ENCODE results near the gene CREB5.

Gene CREB5

DNA sequence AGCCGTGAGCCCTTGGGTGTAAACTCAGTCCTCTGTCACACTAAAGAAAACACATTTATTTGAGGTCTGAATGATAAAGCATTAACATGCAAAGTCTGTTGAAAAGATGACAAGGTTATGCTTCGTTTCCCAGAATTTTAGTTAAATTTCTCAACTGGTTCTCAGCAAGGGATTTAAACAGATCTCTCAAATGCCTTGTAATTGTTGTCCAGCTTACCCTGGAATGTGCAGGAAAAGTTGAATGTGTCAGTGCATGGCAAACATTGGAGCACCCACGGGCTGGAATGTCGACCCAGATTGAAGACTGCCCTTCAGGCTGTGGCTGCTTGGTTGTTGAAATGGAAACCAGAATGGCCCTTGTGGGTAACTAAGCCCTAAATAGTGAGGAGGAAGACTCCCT lies 354.0 kb downstream of the CREB5 start:
- no peak for ATAC-seq (replicated peaks; ENCODE audit: extremely low read depth, poor library complexity, severe bottlenecking)
- H3K36me3 Mint-ChIP-seq (ENCODE audit: insufficient read depth) = no peaks in the 10 kb centered on the region
- peaks cover 34% of the 10 kb centered on the region for H3K27me3 Mint-ChIP-seq
- no peak overlapping the region for H3K4me3 Mint-ChIP-seq
- no peaks in the 10 kb centered on the region for H3K9me3 Mint-ChIP-seq
- DNase-seq (ENCODE audit: low spot score in 2 of 2) = no peak
- no peaks in the 10 kb centered on the region for H3K4me1 Mint-ChIP-seq
- no peak overlapping the region for H3K27ac Mint-ChIP-seq (ENCODE audit: low read depth)

DNA sequence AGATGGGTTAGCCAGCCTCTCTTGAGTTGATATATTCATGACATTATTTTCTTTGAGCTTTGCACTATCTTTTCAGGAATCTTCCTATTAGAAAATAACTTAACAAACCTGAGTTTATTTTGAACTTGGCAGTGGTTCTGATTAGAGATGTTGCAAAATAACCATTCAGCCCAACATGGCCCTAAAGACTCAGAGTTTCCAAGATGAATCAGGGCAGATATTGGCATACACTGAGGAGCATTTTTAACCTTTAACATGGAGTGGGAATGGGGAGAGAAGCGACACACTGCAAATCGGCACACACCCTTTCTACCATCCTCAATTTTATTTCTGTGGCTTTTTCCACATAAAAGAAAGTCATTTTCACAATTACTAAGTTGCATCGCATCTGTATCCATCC lies 355.0 kb downstream of the CREB5 start:
- no peak overlapping the region for H3K27ac Mint-ChIP-seq (ENCODE audit: low read depth)
- no peak overlapping the region for H3K4me3 Mint-ChIP-seq
- no peaks in the 10 kb centered on the region for H3K4me1 Mint-ChIP-seq
- H3K36me3 Mint-ChIP-seq (ENCODE audit: insufficient read depth) = no peaks in the 10 kb centered on the region
- ATAC-seq (replicated peaks; ENCODE audit: extremely low read depth, poor library complexity, severe bottlenecking) (no peak), DNase-seq (ENCODE audit: low spot score in 2 of 2) (no peak)
- H3K27me3 Mint-ChIP-seq = peaks cover 41% of the 10 kb centered on the region
- no peaks in the 10 kb centered on the region for H3K9me3 Mint-ChIP-seq

DNA sequence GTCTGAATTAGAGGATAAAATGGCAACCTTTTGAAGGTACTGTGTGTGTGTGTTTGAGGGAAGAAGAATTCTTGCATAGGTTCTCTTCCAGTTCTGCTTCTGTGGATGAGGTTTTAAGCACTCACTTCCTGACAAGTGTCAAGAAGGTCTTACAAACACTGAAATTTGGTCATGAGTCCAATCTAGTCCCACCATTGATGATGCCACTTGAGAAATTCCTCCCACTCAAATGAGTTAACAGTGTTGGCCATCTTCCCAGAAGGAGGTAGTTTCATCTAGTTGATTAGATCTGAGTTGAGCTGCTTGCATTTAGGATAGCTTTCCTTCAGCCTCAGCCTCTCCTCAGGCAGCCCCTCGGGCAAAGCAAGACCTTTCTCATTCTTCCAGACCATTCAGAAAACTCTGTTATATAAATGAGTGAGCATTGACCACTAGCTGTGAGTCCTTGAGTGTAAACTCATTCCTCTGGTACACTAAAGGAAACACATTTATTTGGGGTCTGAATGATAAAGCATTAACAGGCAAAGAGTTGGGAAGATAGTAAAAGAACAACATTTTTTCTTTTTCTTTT lies 356.3 kb downstream of the CREB5 start:
- H3K4me1 Mint-ChIP-seq = no peaks in the 10 kb centered on the region
- no peak overlapping the region for H3K4me3 Mint-ChIP-seq
- no peak overlapping the region for H3K27ac Mint-ChIP-seq (ENCODE audit: low read depth)
- no peak for ATAC-seq (replicated peaks; ENCODE audit: extremely low read depth, poor library complexity, severe bottlenecking)
- no peaks in the 10 kb centered on the region for H3K9me3 Mint-ChIP-seq
- H3K36me3 Mint-ChIP-seq (ENCODE audit: insufficient read depth) = no peaks in the 10 kb centered on the region
- DNase-seq (ENCODE audit: low spot score in 2 of 2) = no peak
- H3K27me3 Mint-ChIP-seq = peaks cover 42% of the 10 kb centered on the region

DNA sequence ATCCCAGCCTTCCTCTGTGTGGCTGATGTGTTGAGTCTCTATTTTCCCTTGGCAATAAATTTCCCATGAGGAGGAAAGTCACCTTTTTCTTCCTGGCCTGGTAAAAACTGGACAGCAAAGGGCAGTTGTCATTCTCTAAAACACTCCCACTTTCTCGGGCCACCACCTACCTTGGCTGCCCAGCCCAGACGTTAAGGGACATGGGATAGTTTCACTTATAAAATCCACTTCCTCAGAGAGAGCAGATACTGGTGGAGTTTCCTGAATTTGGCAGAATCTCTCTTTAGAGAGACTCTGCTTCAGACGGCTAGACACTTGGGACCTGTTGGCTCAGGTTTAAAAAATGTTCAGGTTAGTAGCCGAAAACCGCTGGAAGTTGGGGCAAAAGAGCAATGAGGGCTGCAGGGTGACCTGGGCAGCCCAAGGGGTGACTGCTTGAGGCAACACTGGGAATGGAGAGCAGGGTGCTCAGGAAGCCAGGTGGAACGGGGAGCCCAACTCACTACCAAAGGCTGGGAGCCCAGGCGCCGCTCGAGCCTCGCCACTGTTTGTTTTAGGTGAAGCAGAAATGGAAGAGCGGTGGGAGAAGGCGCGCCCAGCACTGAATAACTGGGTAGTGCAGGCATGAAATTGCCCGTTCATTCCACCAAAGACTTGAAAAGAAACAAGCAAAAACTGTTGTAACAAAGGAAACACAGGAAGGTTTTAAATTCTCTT lies 359.7 kb downstream of the CREB5 start:
- no peak overlapping the region for H3K27ac Mint-ChIP-seq (ENCODE audit: low read depth)
- DNase-seq (ENCODE audit: low spot score in 2 of 2) = no peak
- H3K4me1 Mint-ChIP-seq = no peaks in the 10 kb centered on the region
- H3K27me3 Mint-ChIP-seq = peaks cover 42% of the 10 kb centered on the region
- H3K4me3 Mint-ChIP-seq = no peak overlapping the region
- ATAC-seq (replicated peaks; ENCODE audit: extremely low read depth, poor library complexity, severe bottlenecking) = no peak
- no peaks in the 10 kb centered on the region for H3K9me3 Mint-ChIP-seq
- H3K36me3 Mint-ChIP-seq (ENCODE audit: insufficient read depth) = no peaks in the 10 kb centered on the region

DNA sequence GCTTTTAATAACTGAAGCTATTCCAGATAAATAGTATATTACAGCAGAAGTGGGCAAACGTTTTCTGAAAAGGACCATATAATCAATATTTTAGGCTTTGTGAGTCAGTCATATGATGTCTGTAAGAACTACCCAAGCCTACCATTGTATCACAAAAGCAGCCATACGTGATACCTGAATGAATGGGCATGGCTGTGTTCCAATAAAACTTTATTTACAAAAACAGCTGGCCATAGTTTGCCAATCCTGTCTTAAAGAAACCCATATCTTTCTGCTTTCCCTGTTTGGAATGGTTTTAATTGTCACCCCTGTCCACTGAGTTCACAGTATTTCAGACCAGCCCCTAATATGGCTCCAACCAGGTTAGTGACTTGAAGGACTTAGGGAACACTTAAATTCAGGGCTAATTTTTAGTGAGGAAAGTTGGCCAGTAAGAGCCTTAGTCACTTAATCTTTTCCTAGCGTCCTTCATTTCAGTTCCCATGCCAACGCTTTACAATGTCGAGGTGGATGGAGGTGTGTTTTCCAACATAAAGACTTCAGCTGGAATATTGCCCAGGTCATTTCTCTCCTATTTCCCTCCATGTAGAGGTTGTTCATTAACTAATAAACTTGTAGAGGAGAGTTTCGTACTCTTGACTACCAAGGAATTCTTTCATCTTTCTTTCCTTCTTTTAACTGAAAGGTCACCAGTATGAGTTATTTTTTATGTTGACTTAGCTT lies 361.3 kb downstream of the CREB5 start:
- H3K4me1 Mint-ChIP-seq = no peaks in the 10 kb centered on the region
- H3K36me3 Mint-ChIP-seq (ENCODE audit: insufficient read depth) = no peaks in the 10 kb centered on the region
- no peak overlapping the region for H3K27ac Mint-ChIP-seq (ENCODE audit: low read depth)
- H3K9me3 Mint-ChIP-seq = no peaks in the 10 kb centered on the region
- DNase-seq (ENCODE audit: low spot score in 2 of 2) = no peak
- no peak overlapping the region for H3K4me3 Mint-ChIP-seq
- peaks cover 27% of the 10 kb centered on the region for H3K27me3 Mint-ChIP-seq
- ATAC-seq (replicated peaks; ENCODE audit: extremely low read depth, poor library complexity, severe bottlenecking) = no peak

DNA sequence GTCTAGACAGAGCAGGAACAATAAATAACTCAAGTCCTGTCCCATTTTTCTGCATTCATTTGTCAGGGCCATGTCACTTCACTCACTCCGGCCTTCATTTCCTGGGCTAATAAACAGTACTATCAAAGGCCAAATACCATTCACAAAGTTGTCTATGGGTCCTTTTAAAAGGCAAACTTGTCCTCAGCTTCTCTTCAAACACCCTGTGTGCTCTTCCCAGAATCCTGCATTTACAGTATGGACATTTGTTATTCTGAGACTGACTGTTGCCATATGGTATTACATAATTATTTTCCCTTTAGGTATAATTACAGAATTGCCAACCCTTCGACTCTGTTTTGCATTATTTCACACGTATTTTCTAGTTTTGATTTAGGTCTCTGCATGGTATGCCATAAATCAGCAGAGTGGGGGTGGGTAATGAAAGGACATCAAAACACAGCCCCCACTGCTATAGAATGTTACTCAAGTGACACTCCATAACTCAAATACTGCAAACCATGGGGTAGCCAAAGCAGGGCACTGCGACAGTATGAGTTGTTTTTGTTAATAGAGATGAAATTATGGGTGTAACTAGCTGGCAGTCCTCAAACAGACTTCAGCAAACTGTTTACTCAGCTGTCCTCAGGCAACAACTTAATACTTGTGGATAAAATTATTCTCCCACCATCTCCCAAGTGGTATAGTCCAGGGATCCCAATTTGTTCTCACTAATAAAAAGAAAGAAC lies 362.1 kb downstream of the CREB5 start:
- no peak overlapping the region for H3K4me3 Mint-ChIP-seq
- H3K9me3 Mint-ChIP-seq = no peaks in the 10 kb centered on the region
- no peaks in the 10 kb centered on the region for H3K4me1 Mint-ChIP-seq
- DNase-seq (ENCODE audit: low spot score in 2 of 2) = no peak
- ATAC-seq (replicated peaks; ENCODE audit: extremely low read depth, poor library complexity, severe bottlenecking) = no peak
- no peaks in the 10 kb centered on the region for H3K36me3 Mint-ChIP-seq (ENCODE audit: insufficient read depth)
- H3K27me3 Mint-ChIP-seq = peaks cover 28% of the 10 kb centered on the region
- H3K27ac Mint-ChIP-seq (ENCODE audit: low read depth) = no peak overlapping the region

DNA sequence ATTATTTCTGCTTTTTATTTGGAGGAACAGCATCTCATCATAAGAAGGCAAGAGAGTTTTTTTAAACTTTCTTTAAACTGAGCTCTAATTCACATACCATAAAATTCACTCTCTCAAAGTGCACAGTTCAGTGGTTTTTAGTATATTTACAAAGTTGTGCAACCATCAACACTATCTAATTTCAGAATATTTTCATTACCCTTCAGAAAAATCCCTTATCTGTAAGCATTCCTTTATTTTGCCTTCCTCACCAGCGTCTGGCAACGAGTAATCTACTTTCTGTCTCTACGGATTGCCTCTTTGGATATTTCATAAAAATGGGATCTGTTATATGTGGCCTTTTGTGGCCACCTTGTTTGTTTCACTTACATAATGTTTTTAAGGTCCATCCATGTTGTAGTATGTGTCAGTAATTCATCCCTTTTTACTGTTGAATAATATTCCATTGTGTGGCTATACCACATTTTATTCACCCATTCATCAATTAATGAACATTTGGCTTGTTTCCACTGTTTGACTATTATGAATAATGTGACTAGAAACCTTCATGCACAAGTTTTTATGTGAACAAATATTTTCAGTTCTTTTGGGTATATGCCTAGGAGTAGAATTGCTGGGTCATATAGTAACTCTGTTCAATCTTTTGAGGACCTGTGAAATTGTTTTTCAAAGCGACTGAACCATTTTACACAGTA lies 364.3 kb downstream of the CREB5 start:
- Mint-ChIP-seq H3K4me1 (no peaks in the 10 kb centered on the region), H3K9me3 (no peaks in the 10 kb centered on the region), H3K27ac (ENCODE audit: low read depth) (no peak overlapping the region), H3K4me3 (no peak overlapping the region), H3K36me3 (ENCODE audit: insufficient read depth) (no peaks in the 10 kb centered on the region), H3K27me3 (peaks cover 18% of the 10 kb centered on the region)
- ATAC-seq (replicated peaks; ENCODE audit: extremely low read depth, poor library complexity, severe bottlenecking) (no peak), DNase-seq (ENCODE audit: low spot score in 2 of 2) (no peak)

DNA sequence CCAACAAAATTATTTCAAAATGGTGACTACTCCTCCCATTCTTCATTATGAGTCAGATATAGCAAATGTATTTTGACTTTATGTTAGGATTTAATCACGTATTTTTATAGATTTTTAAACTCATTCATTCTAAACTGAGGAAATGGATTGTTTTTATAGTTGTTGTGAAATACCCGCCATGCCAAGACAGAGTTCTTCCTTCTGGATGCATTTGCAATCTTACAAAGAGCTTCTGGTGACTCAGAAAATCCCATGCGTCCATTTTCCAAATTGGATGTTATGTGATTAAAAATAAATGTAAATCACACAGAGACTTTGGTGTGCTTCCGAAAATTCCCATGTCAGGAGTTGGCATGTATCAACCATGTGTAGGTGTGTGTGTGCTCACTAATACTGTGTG lies 366.5 kb downstream of the CREB5 start:
- no peak for ATAC-seq (replicated peaks; ENCODE audit: extremely low read depth, poor library complexity, severe bottlenecking)
- Mint-ChIP-seq H3K36me3 (ENCODE audit: insufficient read depth) (no peaks in the 10 kb centered on the region), H3K4me1 (no peaks in the 10 kb centered on the region), H3K4me3 (no peak overlapping the region), H3K9me3 (no peaks in the 10 kb centered on the region), H3K27me3 (peaks cover 17% of the 10 kb centered on the region), H3K27ac (ENCODE audit: low read depth) (no peak overlapping the region)
- no peak for DNase-seq (ENCODE audit: low spot score in 2 of 2)

DNA sequence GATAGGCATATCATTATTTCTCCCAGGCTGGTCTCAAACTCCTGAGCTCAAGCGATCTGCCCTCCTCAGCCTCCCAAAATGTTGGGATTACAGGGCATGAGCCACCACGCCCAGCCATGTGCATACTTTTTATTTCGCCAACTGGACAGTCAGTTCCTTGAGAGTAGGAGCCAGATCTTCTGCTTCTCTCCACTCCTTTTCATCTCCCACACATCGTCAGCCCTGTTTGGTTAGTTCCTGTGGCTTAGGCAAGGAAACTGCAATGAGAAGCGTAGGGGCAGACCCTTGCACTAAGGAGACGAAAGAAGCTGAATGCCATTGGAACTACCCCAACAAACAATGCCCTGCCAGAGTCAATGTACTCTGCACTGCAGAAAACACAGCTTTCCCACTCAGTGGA lies 367.6 kb downstream of the CREB5 start:
- DNase-seq (ENCODE audit: low spot score in 2 of 2) (no peak), ATAC-seq (replicated peaks; ENCODE audit: extremely low read depth, poor library complexity, severe bottlenecking) (no peak)
- Mint-ChIP-seq H3K9me3 (no peaks in the 10 kb centered on the region), H3K4me1 (no peaks in the 10 kb centered on the region), H3K27ac (ENCODE audit: low read depth) (no peak overlapping the region), H3K36me3 (ENCODE audit: insufficient read depth) (no peaks in the 10 kb centered on the region), H3K27me3 (peaks cover 17% of the 10 kb centered on the region), H3K4me3 (no peak overlapping the region)

DNA sequence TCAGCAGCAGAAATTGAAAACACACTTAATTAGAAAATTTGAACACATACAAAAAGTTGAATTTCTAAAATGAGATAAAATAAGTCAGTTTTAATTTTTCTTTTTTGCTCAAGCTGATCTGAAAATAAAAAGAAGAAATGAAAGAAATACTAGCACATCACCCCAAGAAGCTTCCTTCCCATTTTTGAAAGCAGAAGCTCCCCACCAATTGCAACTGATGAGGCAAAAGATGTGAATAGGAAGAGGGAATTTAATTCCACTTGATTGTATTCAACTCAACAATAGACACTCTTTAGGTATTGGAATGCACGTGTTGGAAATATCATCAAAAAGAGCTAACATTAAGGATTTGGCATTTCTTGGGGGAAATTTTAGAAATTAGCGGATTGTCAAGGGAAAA lies 370.0 kb downstream of the CREB5 start:
- H3K9me3 Mint-ChIP-seq = no peaks in the 10 kb centered on the region
- no peak overlapping the region for H3K4me3 Mint-ChIP-seq
- H3K36me3 Mint-ChIP-seq (ENCODE audit: insufficient read depth) = no peaks in the 10 kb centered on the region
- peaks cover 17% of the 10 kb centered on the region for H3K27me3 Mint-ChIP-seq
- no peak overlapping the region for H3K27ac Mint-ChIP-seq (ENCODE audit: low read depth)
- DNase-seq (ENCODE audit: low spot score in 2 of 2) (no peak), ATAC-seq (replicated peaks; ENCODE audit: extremely low read depth, poor library complexity, severe bottlenecking) (no peak)
- H3K4me1 Mint-ChIP-seq = no peaks in the 10 kb centered on the region

DNA sequence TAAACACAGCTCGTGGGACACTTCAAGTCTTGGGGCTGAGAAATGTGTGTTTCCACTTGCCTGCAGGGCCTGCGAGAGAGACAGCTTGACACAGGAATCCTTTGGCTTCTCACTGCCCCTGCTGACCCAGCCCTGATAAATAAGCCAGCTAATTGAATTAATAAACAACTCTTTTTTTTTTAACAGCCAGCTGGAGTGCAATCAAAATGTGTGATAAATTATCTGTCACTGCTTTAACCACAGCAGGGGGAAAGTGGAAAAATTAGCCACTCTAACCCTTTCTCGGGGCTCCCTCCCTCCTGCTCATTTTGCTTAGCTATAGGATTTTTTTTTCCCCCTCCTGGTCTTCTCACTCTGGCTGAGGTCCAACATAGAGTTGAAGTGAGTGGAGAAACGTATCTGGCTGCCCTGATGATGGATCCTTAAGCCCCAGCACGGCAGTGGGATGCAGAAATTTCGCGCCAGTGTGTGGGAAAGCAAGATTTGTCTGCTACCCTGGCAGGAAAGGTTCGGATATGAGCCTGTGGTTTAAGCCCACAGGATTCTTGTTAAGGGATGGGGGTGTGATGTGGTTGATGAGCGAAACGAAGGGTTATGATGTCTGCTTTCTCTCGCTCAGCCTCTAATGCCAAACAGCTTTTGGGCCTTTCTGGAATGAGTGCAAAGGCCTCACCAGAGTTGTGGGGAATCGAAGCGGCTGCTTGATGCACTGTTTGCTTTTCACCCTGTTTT lies 372.0 kb downstream of the CREB5 start:
- Mint-ChIP-seq H3K27ac (ENCODE audit: low read depth) (no peak overlapping the region), H3K36me3 (ENCODE audit: insufficient read depth) (no peaks in the 10 kb centered on the region), H3K27me3 (peaks cover 15% of the 10 kb centered on the region), H3K4me1 (no peaks in the 10 kb centered on the region), H3K4me3 (no peak overlapping the region), H3K9me3 (no peaks in the 10 kb centered on the region)
- ATAC-seq (replicated peaks; ENCODE audit: extremely low read depth, poor library complexity, severe bottlenecking) = no peak
- no peak for DNase-seq (ENCODE audit: low spot score in 2 of 2)

Measured in central memory CD8-positive, alpha-beta T cell (primary cell).